Inflammatory macrophage treated with lipopolysaccharide for 1 hour (primary cell): ENCODE results near the gene ARMH1.

Experiments used
- DNase-seq, 2 donors: peaks; one replicate each; pipeline ENCODE4 v3.0.0-alpha.2; 2020 to 2022

Gene ARMH1

GRCh38 chr1:44674113-44675000 lies at the start of gene ARMH1, which contains the start of gene TMEM53:
Gene ARMH1 (plus strand): TSS chr1:44674714. CDS start chr1:44689698, 14,984 bp downstream.
Gene TMEM53 (minus strand): TSS chr1:44674481. CDS start chr1:44674391, 90 bp downstream.
- peak; percentile 99 for DNase-seq

DNA sequence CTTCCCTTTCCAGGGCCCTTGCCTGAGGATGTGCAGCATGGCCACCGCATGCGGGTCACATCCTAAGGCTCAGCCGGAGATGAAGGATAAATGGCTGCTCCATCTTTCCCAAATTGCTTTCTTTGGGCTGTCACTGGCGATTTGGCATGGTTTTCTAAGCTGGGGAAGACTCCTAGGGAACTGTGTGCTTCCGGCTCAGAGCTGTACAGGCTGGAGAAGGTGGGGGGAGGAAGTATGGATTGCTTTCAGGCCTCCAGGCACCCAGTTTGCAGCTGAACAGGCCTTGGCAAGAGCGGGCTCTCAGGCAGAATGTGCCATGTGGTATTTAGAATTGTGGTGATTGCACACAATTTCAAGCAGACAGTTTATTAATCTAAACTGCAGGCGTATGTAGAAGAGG lies 49.2 kb upstream of the ARMH1 start:
- DNase-seq: no peak

DNA sequence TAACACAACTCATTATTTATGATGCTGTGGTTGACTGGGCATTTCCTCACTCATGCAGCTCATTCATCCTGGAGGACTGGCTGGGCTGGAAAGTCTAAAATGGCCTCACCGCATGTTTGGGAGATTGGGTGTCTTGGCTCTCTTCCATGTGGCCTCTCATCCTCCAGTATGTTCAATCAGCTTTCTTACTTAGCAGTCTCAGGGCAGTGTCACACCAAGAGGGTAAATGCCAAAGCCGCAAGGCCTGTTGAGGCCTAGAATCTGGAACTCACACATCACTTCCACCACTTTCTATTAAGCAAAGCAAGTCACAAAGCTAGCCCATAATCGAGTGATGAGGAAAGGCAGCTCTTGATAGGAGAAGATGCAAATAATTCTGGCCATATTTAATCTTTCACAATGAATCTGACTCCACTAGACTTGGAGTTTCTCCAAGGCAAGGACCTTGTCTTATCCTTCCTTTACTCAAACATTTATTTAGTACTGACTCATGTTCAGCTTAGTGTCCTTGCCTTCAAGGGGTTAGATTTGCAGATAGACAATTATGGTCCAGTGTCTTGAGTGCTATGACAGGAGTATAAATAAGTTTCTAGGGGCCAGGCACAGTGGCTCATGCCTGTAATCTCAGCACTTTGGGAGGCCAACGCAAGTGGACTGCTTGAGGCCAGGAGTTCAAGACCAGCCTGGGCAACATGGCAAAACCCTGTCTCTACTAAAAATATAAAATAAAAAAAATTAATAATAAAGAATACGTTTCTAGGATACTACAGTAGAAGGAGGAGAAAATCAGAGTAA lies 45.4 kb upstream of the ARMH1 start:
- no peak for DNase-seq

DNA sequence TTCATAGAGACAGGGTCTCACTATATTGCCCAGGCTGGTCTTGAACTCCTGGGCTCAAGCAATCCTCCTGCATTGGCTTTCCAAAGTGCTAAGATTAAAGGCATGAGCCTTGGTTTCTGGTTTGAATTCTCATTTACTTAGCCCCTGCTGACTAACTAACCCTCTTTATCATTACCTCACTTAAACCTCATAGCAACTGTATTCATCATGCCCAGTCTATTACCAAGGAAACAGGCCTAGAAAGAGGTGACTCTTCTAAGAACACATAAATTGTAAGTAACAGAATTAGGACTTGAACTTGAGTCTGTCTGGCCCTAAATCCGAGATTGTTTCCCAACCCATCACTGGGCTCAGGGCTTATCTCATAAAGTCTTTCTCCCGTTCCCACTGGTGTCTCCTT lies 44.4 kb upstream of the ARMH1 start:
- DNase-seq: no peak

DNA sequence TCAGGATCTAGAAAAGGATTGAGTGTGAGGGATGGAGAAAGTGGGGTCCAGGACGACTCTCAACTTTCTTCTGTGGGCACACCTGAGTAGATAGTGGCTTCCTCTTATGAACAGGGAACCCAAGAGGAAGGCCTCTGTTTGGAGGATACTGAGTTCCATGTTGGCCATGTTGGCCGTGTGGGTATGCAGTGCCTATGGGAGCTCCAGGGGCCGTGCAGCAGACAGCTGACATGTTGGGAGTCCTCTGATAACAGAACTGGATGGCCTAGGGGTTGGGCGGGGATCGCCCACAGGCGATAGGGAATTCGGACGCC lies 43.2 kb upstream of the ARMH1 start:
- peak in 1 of 2 donors; percentile 14 for DNase-seq

- peak; percentile 82 to 90 for DNase-seq
These were observed 42.6 kb upstream of the ARMH1 start for GRCh38 chr1:44631647-44632539.

DNA sequence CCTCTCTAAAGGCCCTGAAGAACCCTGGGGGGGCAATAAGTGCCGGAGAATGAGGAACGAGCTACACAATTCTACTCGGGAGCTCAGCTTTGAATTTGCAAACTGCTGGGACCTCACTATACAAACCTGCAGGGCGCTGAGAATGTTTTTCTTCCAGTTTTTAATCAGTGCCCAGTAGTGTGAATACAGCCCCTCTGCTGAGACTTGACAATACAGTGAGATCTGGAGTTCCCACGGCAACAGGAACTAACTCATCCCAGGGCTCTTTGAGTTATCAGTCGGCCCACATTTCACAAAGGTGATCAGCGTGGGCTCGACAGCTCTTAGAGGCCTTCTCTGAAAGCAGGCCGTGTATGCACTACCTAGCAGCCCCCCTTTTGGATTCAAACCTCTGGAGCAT lies 41.9 kb upstream of the ARMH1 start:
- no peak for DNase-seq

- DNase-seq: no peak
These were observed 39.8 kb upstream of the ARMH1 start for GRCh38 chr1:44634606-44635189.

DNA sequence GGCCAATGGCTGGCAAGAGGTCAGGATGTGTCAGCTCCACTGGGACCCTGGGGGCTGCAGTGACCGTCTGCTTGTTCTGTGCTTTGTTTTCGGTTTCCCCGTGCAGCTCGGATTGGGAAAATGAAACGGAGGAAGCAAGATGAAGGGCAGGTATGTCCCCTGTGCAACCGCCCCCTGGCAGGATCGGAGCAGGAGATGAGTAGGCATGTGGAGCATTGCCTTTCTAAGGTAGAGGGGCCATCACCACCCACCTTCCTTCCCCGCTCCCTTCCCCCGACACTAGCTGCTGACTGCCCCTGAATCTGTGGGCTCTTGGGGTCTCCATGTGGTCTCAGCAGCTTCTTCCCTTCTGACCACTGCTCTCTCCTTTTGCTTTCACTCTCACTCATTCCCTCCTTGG lies 39.1 kb upstream of the ARMH1 start:
- DNase-seq: no peak

GRCh38 chr1:44636083-44636687 lies 38.3 kb upstream of the ARMH1 start:
- DNase-seq: no peak

- DNase-seq: no peak
These were observed 37.6 kb upstream of the ARMH1 start for GRCh38 chr1:44636688-44637598.

DNA sequence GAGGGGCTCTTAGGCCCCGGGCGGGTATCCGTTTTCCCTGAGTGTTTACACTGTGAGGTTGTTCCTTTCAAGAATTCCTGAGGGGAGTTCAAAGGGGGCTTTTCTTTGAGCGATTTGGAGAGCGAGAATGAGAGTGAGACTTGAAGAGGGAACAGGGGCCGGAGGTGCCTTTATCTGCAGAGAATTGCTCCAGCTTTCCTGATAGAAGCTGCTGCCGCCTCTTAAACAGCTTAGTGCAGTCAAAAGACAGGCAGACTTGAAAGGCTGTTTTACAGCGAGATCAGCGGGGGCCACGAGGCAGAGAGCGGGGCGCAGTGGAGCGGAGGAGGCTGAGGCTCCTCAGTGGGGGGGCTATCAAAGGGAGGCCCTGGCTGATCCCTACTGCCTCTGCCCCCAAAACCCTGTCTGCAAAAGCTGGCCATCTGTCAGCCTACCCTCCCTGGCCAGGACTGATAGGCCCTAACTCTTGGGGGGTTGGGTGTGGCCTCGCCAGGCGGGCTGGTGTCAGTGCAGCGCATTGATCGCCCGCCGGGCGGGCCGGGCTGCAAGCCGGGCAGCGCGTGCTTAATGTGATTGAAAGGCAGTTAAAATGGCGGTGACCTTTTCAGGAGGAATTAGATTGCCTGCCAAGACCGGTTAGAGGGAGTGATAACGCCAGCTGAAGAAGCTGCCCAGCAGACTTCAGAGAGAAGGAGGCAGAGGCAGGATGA lies 36.7 kb upstream of the ARMH1 start:
- DNase-seq: no peak

GRCh38 chr1:44640200-44640853 lies 34.2 kb upstream of the ARMH1 start:
- no peak for DNase-seq

- no peak for DNase-seq
These were observed 33.1 kb upstream of the ARMH1 start for GRCh38 chr1:44641126-44642102.

GRCh38 chr1:44642255-44642654 lies 32.3 kb upstream of the ARMH1 start:
- no peak for DNase-seq

DNA sequence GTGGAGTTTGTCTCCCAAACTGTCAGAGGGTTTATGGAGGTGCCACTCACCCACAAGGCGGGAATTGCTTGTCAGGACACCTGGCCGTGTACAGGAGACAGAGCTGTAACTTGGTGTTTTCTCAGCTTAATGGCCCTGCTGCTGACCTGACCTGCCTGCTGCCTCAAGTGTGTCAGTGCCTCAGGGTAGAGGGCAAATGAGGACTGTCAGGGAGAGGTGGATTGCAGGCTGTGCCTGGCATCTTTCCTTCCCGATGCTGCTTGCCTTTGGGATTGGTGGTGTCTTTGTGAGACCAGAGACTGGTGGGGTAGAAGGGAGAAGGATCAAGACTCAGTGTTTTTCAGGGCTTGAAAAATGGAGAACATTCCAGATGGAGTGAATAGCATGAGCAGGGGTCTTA lies 31.6 kb upstream of the ARMH1 start:
- no peak for DNase-seq

DNA sequence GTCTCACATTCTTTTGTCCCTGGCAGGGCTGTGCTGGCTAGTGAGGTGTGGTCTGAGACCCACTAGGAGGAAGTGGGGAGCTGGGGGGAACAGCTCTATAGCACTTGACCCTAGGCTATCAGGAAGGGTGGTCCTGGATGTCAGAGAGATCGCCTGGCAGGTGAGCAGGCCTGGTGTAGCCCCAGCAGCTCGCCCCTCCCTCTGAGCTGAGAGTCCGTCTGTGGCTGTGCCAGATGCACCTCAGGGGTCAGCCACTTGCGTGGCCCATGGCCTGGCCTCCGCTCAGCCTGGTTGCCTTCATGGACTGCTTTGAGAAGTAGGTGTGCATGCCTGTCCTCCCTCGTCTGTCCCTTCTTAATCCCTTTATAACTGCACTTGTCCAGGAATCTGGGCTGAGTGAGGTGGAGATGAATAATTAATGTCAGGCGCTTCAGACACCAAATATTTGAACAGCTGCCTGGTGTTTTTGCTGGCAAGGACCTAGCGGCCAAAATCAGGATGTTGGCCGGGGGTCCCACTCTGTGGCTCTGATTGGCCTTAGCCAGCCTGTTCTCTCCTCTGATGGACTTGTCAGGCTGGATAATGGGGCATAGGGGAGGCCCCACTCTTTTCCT lies 30.7 kb upstream of the ARMH1 start:
- no peak for DNase-seq

- no peak for DNase-seq
These were observed 29.7 kb upstream of the ARMH1 start for GRCh38 chr1:44644806-44645205.
